ENCODE measurements around the gene TMEM259.

TMEM259 gene

DNA sequence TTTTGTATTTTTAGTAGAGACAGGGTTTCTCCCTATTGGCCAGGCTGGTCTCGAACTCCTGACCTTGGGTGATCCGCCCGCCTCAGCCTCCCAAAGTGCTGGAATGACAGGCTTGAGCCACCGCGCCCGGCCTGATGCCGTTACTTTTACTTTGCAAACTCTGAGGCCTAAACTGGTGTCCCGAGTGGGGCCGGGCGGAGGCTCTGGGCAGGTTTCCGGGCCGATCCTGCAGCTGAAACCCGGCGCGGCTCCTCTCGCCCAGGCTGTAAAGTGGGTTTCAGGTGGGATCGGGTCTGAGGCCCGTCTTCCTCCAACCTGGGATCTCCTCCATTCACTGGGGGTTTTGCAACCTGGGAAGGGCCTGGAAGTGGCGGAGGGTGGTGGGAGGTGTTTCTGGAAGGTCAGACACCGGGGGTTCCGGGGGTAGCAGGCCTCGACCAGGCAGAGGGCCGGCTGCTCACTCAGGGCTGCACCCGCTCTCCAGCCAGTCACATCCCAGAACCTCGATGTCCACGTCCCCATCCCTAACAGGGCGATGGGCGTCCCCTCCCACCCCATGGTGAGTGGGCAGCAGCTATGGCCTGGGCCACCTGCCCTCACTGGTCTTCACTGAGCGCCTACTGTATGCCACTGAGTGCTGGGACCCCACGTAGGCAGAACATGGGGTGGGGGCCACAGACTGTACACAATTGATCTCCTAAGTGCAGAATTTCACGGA lies 58.1 kb downstream of the TMEM259 start:
- Histone ChIP-seq H3K4me3 (ENCODE audit: low read depth, low read length) (no peak overlapping the region), H3K9me3 (ENCODE audit: severe bottlenecking) (peaks cover 7% of the 10 kb centered on the region), H3K27me3 (ENCODE audit: insufficient read depth, low read depth, severe bottlenecking) (no peaks in the 10 kb centered on the region), H3K27ac (no peak overlapping the region), H3K36me3 (peaks cover 69% of the 10 kb centered on the region)
- TF ChIP-seq, protein P1, sequence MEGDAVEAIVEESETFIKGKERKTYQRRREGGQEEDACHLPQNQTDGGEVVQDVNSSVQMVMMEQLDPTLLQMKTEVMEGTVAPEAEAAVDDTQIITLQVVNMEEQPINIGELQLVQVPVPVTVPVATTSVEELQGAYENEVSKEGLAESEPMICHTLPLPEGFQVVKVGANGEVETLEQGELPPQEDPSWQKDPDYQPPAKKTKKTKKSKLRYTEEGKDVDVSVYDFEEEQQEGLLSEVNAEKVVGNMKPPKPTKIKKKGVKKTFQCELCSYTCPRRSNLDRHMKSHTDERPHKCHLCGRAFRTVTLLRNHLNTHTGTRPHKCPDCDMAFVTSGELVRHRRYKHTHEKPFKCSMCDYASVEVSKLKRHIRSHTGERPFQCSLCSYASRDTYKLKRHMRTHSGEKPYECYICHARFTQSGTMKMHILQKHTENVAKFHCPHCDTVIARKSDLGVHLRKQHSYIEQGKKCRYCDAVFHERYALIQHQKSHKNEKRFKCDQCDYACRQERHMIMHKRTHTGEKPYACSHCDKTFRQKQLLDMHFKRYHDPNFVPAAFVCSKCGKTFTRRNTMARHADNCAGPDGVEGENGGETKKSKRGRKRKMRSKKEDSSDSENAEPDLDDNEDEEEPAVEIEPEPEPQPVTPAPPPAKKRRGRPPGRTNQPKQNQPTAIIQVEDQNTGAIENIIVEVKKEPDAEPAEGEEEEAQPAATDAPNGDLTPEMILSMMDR (IDR thresholded peaks at IDR 0.05; ENCODE audit: low read depth, low read length), result no peak
- no peak for DNase-seq

DNA sequence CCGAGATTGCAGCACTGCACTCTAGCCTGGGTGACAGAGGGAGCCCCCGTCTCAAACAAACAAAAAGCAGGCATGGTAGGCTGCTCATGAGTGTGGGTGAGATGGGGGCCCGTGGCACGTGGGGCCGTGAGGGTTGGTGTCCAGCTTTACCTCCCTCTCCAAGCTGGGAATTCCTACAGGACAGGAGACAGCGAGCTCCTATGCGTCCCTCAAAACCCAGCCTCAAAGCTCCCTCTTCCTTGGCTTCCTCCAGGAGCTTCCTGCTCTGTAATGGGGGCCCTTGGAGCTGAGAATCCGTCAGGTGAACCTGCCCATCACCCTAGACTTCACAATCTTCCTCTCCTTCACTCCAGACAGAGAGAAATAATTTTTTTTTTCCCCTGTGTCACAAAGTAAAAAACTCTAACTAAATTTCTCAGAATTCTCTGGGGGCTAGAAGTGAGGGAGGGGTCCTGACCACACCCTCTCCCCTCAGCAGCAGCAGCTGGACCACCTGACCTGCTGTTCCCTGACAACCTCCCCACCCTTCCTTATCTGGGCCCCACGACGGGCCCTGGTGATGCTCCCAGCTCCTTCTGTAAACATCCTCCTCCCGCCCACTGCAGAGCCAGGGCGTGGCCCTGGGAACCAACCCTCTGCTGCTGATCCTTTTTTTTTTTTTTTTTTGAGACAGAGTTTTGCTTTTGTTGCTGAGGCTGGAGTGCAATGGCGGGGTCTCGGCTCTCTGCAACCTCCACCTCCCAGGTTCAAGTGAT lies 58.9 kb downstream of the TMEM259 start:
- peaks cover 62% of the 10 kb centered on the region for H3K36me3 ChIP-seq
- no peak for DNase-seq
- H3K27me3 ChIP-seq (ENCODE audit: insufficient read depth, low read depth, severe bottlenecking), result no peaks in the 10 kb centered on the region
- H3K27ac ChIP-seq, result no peak overlapping the region
- no peak overlapping the region for H3K4me3 ChIP-seq (ENCODE audit: low read depth, low read length)
- H3K9me3 ChIP-seq (ENCODE audit: severe bottlenecking), result peaks cover 7% of the 10 kb centered on the region
- TF ChIP-seq, protein P1 (IDR thresholded peaks at IDR 0.05; ENCODE audit: low read depth, low read length), result no peak

DNA sequence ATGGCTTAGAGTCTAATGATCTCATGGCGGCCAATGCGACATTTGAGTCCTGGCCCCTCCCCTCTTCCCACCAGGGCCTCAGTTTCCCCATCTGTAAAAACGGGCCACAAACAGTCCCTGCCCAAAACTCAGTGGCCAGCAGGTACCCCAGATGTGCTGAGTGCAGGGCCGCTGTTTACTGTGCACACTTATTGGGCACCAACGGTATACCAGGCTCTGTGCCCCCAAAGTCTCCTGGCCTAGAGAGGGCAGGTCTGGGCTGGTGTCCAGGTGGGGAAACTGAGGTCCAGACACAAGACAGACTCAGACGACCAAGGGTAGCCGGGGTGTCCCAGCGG lies 60.4 kb downstream of the TMEM259 start:
- Histone ChIP-seq H3K4me3 (ENCODE audit: low read depth, low read length) (no peak overlapping the region), H3K27ac (no peak overlapping the region), H3K36me3 (peaks cover 54% of the 10 kb centered on the region), H3K9me3 (ENCODE audit: severe bottlenecking) (peaks cover 7% of the 10 kb centered on the region), H3K27me3 (ENCODE audit: insufficient read depth, low read depth, severe bottlenecking) (no peaks in the 10 kb centered on the region)
- no peak for DNase-seq
- TF ChIP-seq, protein P1 (IDR thresholded peaks at IDR 0.05; ENCODE audit: low read depth, low read length), result no peak

DNA sequence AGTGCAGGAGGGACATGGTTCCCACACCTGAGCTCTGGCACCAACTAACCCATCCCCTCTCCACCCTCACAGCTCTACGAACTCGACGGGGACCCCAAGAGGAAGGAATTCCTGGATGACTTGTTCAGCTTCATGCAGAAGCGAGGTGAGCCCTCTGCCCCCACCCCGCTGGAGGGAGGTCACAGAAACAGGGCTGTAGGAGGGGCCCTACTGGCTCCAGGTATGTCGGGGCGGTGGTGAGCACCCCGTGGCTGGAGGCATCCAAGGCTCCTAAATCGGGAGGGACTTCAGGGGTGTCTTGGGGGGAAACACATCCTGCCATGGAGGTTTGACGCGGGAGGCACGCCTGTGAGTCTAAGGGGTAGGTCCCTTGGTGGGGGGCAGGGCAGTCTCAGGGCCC lies 60.9 kb downstream of the TMEM259 start:
- TF ChIP-seq, protein P1 (IDR thresholded peaks at IDR 0.05; ENCODE audit: low read depth, low read length), result peak; percentile 24; the same call in 1 of the 2 replicates
- DNase-seq, result no peak
- Histone ChIP-seq H3K27ac (no peak overlapping the region), H3K36me3 (peaks cover 48% of the 10 kb centered on the region), H3K4me3 (ENCODE audit: low read depth, low read length) (no peak overlapping the region), H3K27me3 (ENCODE audit: insufficient read depth, low read depth, severe bottlenecking) (no peaks in the 10 kb centered on the region), H3K9me3 (ENCODE audit: severe bottlenecking) (peaks cover 4% of the 10 kb centered on the region)

Measured in WERI-Rb-1 (cell line).